ENCODE results near the gene LTBP1. TPM values are rescaled to one million over a fixed set of nuclear protein-coding genes. Genes with fewer than 3 reads are reported as not detected.
"Not testable (repeated sequence)": the region's sequence is repeated elsewhere in the genome, so short reads cannot be mapped to it uniquely, and the experiment has no call there.

The LTBP1 gene
- total RNA-seq, 1 experiment from 2014 or later: 8.7 TPM

DNA sequence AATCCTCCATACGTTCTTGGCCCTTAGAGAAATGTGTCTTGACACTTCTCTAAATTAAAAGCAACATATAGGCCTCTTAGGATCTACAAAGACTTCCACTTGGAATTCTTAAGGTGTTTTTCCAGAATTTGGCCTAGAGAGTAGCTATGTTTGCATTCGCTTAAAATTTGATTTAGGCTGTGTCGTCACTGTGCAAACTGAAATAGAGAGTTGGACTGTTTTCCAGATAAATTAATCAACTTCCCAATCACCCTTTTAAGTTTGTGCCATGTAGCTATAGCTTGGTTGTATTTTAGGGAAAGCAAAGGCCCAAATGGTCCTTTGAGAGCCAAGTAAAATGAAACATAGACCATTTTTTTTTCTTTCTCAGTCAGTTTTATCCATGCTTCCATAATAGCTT, 401.1 kb downstream of the LTBP1 start:
- H3K36me3 ChIP-seq: no peaks in the 10 kb centered on the region
- H3K4me3 ChIP-seq: no peak overlapping the region
- H3K9me3 ChIP-seq (replicated peaks): no peaks in the 10 kb centered on the region
- H3K27ac ChIP-seq: no peak overlapping the region
- no peaks in the 10 kb centered on the region for H3K27me3 ChIP-seq (replicated peaks)
- DNase-seq (ENCODE audit: low read depth in 1 of 2, low spot score in 2 of 2): no peak
- no peaks in the 10 kb centered on the region for H3K4me1 ChIP-seq (replicated peaks)

DNA sequence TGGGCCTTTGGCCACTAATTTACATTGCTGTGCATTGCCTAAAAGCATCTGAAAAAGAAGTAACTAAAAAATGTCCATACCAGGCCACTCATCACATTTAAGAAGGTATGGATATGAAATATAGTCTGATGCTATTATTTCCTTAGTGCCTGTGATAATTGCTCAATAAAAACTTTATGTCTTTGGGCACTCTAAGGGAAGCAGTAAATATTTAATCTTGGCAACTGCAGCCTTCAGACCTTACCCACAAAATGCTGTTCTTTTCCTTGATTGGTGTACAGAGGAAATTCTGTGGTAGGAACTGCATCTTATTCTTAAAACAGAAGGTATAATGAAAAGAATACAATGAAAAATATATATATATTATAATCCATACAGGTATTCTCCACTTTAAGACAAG, 403.9 kb downstream of the LTBP1 start:
- no peak for DNase-seq (ENCODE audit: low read depth in 1 of 2, low spot score in 2 of 2)
- Histone ChIP-seq H3K27me3 (replicated peaks) (no peaks in the 10 kb centered on the region), H3K4me3 (no peak overlapping the region), H3K36me3 (no peaks in the 10 kb centered on the region), H3K9me3 (replicated peaks) (no peaks in the 10 kb centered on the region; the same call in 1 of the 2 replicates), H3K27ac (no peak overlapping the region), H3K4me1 (replicated peaks) (no peaks in the 10 kb centered on the region)

DNA sequence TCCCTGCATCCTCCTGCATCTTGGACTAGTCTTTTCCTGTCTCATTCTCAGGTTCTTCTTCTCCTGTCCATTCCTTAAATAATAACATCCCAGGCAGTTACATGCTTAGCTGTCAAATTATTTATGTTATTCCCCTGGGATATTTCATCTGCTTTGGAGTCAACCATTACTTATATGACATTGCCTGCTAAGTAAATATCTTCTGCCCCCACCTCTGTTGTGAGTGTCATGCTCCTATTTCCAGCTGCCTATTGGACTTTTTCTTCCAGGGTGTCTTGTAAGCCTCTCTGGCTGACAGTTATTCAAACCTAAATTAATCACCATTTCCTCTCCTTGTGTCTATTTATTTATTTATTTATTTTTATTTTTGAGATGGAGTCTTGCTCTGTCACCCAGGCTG, 405.0 kb downstream of the LTBP1 start:
- no peak overlapping the region for H3K27ac ChIP-seq
- DNase-seq (ENCODE audit: low read depth in 1 of 2, low spot score in 2 of 2): no peak
- no peak overlapping the region for H3K4me3 ChIP-seq
- no peaks in the 10 kb centered on the region for H3K27me3 ChIP-seq (replicated peaks)
- no peaks in the 10 kb centered on the region for H3K36me3 ChIP-seq
- no peaks in the 10 kb centered on the region for H3K4me1 ChIP-seq (replicated peaks)
- peaks cover 4% of the 10 kb centered on the region; the same call in 1 of the 2 replicates for H3K9me3 ChIP-seq (replicated peaks)

DNA sequence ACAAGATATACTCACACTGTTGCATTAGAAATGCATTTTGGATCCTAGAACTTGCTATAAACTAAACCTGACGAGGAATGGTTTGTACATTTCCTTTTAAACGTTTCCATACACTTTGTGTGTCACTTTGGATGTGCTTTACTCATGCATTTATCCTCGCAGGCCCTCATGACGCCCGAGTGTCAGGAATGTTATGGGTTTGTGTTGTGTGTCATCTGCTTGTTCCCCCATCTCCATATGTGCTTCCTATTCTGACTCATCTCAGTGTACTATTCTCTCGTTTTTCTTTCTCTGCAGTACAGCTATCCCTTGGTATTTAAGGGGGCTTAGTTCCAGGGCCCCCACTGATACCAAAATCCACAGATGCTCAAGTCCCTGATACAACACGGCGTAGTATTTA, 408.2 kb downstream of the LTBP1 start:
- no peaks in the 10 kb centered on the region for H3K4me1 ChIP-seq (replicated peaks)
- H3K27ac ChIP-seq: no peak overlapping the region
- peaks cover 4% of the 10 kb centered on the region; the same call in 1 of the 2 replicates for H3K9me3 ChIP-seq (replicated peaks)
- no peak for DNase-seq (ENCODE audit: low read depth in 1 of 2, low spot score in 2 of 2)
- H3K36me3 ChIP-seq: no peaks in the 10 kb centered on the region
- no peak overlapping the region for H3K4me3 ChIP-seq
- no peaks in the 10 kb centered on the region for H3K27me3 ChIP-seq (replicated peaks)

DNA sequence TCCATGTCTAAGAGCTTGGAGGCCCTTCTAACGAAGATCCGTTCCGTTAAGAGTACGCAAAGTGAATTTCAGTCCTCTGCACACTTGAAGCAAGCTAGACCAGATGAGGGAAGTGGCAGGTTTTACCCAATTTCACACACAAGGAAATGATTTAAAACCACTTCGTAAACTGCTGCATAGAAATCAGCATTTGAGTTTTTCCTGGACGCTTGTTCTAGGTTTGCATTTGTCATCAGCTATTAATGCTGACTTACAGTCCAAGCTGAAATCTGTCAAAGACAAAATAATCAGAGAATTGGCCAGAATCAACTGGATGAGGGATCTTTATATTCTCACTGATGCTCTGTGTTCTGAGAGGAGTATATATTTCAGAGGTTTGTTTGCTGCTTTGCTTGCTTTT, 412.1 kb downstream of the LTBP1 start:
- H3K27ac ChIP-seq: no peak overlapping the region
- no peak for DNase-seq (ENCODE audit: low read depth in 1 of 2, low spot score in 2 of 2)
- H3K4me1 ChIP-seq (replicated peaks): peaks cover 6% of the 10 kb centered on the region; the same call in 1 of the 2 replicates
- H3K27me3 ChIP-seq (replicated peaks): no peaks in the 10 kb centered on the region
- no peaks in the 10 kb centered on the region for H3K36me3 ChIP-seq
- H3K4me3 ChIP-seq: no peak overlapping the region
- peaks cover 4% of the 10 kb centered on the region; the same call in 1 of the 2 replicates for H3K9me3 ChIP-seq (replicated peaks)

DNA sequence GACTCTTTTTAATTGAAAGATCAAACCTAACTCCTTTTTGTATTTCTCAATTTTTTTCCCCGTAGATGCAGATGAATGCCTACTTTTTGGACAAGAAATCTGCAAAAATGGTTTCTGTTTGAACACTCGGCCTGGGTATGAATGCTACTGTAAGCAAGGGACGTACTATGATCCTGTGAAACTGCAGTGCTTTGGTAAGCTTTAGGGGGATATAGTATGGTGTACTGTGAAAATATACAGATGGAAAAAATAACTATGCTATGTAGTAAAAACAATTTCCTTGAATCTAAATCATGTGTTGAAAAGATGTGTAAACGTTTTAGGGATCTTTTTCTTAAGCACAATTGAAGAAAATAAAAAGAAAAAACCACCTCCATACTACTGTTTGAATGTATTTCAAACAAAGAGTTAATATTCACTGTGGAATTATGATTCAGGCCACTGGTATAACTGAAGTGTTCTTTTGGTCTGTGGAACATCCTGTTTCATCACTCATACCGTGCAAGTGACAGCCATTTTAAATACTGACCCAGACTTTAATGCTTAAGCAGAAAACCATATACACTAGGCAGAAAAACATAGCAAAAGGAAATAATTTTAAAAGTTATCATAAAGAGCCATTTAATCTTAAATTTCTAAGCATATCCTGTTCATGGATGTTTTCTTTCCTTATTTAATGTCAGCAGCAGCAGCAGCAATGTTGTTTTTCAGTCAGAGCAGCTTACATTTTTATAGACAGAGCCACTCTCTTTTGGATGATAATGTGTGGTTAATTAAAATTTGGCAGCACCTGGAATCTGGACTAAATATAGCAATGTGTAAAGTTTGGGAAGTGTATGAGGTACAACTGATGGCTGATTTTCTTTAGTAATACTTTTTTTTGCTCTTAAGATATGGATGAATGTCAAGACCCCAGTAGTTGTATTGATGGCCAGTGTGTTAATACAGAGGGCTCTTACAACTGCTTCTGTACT, 416.9 kb downstream of the LTBP1 start:
- DNase-seq (ENCODE audit: low read depth in 1 of 2, low spot score in 2 of 2): no peak

DNA sequence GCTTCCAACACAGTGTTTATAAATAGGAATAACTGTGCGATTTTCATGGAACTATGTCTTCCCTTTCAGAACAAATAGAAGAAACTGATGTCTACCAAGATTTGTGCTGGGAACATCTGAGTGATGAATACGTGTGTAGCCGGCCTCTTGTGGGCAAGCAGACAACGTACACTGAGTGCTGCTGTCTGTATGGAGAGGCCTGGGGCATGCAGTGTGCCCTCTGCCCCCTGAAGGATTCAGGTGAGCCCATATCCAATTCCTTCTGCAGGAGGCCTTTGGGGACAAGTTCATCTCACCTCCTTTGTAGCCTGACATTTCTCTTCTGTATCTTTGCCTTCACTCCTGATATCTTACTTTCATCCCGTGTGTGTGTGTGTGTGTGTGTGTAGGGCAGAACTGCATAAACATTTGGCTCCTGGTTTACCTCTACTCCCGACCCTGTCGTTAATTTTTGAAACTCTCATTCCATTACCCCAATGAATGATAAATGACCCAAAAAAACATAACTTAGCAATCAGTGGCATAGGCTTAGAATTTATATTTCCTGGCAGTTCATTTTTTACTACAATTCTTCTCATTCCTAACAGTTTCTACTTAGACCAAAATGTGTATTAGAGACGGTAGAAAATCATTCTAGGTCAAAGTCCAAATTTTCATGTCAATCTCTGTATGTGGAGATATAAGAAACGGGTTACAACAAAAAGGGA, 418.7 kb downstream of the LTBP1 start:
- Histone ChIP-seq H3K4me1 (replicated peaks) (peaks cover 6% of the 10 kb centered on the region; the same call in 1 of the 2 replicates), H3K36me3 (no peaks in the 10 kb centered on the region), H3K9me3 (replicated peaks) (no peaks in the 10 kb centered on the region), H3K4me3 (no peak overlapping the region), H3K27me3 (replicated peaks) (no peaks in the 10 kb centered on the region), H3K27ac (no peak overlapping the region)
- no peak for DNase-seq (ENCODE audit: low read depth in 1 of 2, low spot score in 2 of 2)

More for the DNA sequence above, 416.9 kb downstream of the LTBP1 start:
- Histone ChIP-seq H3K27me3 (replicated peaks) (no peaks in the 10 kb centered on the region), H3K27ac (peak overlapping the region; percentile 11), H3K4me3 (no peak overlapping the region), H3K36me3 (no peaks in the 10 kb centered on the region), H3K9me3 (replicated peaks) (no peaks in the 10 kb centered on the region), H3K4me1 (replicated peaks) (peaks cover 6% of the 10 kb centered on the region; the same call in 1 of the 2 replicates)

DNA sequence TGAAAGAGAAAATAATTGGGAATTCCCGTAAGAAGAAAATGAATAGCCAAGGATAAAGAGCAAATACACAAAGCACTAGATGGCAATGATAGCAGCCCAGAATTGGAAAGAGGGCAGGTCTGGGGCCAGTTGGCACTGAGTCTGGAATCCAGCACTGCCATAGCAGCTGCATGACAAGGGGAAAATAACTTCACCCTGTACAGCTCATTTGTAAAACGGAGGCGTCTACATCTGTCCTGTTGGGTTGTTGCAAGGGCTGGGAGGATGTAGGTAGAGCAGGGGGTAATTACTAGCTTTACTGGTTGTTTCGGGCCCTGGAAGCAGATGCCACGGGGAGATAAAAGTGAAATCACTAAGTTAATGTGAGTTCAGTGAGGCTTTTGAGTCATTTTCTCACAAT, 419.7 kb downstream of the LTBP1 start:
- no peak for DNase-seq (ENCODE audit: low read depth in 1 of 2, low spot score in 2 of 2)
- Histone ChIP-seq H3K27ac (no peak overlapping the region), H3K36me3 (no peaks in the 10 kb centered on the region), H3K4me1 (replicated peaks) (peaks cover 6% of the 10 kb centered on the region; the same call in 1 of the 2 replicates), H3K4me3 (no peak overlapping the region), H3K27me3 (replicated peaks) (no peaks in the 10 kb centered on the region), H3K9me3 (replicated peaks) (no peaks in the 10 kb centered on the region)

DNA sequence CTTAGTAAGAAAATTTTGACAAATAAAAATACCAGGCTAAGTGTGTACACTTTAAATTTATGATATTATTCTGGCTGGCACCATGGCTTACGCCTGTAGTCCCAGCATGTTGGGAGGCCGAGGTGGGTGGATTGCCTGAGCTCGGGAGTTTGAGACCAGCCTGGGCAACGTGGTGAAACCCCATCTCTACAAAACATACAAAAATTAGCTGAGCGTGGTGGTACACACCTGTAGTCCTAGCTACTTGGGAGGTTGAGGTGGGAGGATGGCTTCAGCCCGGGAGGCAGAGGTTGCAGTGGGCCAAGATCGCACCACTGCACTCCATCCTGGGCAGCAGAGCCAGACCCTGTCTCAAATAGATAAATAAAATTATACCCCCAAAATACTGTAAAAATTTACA, 421.8 kb downstream of the LTBP1 start:
- DNase-seq (ENCODE audit: low read depth in 1 of 2, low spot score in 2 of 2); H3K36me3 ChIP-seq; H3K27ac ChIP-seq; H3K4me1 ChIP-seq (replicated peaks); H3K27me3 ChIP-seq (replicated peaks); H3K9me3 ChIP-seq (replicated peaks); H3K4me3 ChIP-seq: not testable (repeated sequence)

DNA sequence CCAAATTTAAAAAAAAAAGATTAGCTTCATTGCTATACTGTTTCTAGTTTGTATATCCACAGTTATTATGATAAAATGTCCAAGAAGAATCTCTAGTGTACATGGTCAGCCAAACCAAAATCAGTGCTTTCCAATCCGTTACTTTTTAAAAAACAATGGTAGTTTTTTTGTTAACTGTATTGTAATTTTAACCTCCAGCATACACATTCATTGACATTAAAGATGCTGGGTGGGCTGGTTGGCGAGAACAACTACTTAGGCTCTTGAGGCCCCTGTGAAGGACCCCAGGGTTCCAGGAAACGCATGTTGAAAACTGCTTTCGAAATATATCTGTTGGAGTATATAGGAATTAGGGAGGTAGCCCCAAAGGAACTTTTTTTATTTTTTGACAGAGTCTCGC, 422.4 kb downstream of the LTBP1 start:
- Histone ChIP-seq H3K4me1 (replicated peaks) (no peaks in the 10 kb centered on the region), H3K27me3 (replicated peaks) (no peaks in the 10 kb centered on the region), H3K4me3 (no peak overlapping the region), H3K36me3 (no peaks in the 10 kb centered on the region), H3K27ac (no peak overlapping the region), H3K9me3 (replicated peaks) (no peaks in the 10 kb centered on the region)
- no peak for DNase-seq (ENCODE audit: low read depth in 1 of 2, low spot score in 2 of 2)

DNA sequence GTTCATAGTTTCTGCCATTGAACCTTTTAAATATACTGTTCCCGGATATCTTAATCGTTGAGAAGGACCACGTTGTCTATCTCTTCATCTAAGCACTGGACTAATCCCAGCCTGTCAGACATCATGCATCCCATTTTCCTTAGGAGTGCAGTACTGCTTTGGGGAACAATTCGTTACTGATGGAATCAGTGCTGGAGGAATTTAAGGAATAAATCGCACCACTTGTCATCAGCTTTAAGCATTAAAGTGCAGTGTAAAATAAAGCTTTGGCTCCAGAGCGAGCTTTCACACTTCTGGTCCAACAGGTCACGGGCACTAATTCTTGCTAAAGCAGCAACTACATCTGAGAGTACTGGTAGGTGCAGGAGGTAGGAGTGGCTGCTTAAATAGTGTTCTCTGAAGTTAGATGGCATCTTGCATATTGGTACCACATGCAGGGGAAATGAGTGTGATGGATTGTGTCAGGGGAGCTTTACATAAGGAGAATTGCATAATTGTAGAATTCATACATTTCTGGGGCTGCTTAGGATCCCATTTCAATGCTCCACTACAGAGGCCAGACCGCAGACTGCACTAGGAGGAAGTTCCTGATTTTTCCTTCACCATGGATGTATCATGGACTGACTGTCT, 424.0 kb downstream of the LTBP1 start:
- DNase-seq (ENCODE audit: low read depth in 1 of 2, low spot score in 2 of 2): no peak
- 0 out of 2 replicates have a peak, but pooled peaks cover 5% of the 10 kb centered on the region for H3K4me1 ChIP-seq (replicated peaks)
- H3K27ac ChIP-seq: no peak overlapping the region

DNA sequence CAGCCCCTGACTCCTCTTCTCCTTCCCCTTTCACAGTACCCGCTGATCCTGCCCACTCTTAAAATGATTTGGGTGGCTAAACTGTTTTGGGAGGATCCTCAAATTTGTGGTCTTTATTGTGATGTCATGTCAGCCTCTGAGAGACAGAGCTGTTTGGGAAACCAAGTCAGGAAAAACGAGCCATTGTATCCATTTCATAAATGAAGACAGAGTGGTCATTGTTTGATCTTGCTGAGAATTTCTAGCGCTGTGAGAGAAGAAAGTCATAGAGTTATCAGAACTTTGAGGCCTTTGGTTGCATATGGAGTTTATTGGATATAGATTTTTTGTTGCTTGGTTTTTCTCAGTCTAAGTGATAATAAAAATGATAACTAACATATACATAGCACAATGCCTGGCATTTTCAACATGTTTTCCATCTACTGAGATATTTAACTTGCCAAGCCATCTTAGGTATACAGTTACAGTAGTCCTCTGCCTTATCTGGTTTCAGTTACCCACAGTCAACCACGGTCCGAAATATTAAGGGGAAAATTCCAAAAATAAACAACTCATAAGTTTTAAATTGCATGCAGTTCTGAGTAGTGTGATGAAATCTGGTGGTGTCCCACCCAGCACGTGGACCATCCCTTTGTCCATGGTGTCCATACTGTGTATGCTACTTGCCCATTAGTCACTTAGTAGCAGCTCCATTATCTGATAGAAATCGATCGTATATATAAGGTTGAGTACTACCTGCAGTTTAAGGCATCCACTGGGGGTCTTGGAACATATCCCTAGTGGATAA, 424.7 kb downstream of the LTBP1 start:
- no peak overlapping the region for H3K27ac ChIP-seq

More for the DNA sequence above, 424.0 kb downstream of the LTBP1 start:
- no peak overlapping the region for H3K4me3 ChIP-seq
- no peaks in the 10 kb centered on the region for H3K36me3 ChIP-seq
- H3K27me3 ChIP-seq (replicated peaks): no peaks in the 10 kb centered on the region
- no peaks in the 10 kb centered on the region for H3K9me3 ChIP-seq (replicated peaks)

More for the DNA sequence above, 424.7 kb downstream of the LTBP1 start:
- no peak for DNase-seq (ENCODE audit: low read depth in 1 of 2, low spot score in 2 of 2)
- no peak overlapping the region for H3K4me3 ChIP-seq
- H3K36me3 ChIP-seq: no peaks in the 10 kb centered on the region
- H3K27me3 ChIP-seq (replicated peaks): no peaks in the 10 kb centered on the region
- H3K4me1 ChIP-seq (replicated peaks): 0 out of 2 replicates have a peak, but pooled peaks cover 5% of the 10 kb centered on the region
- H3K9me3 ChIP-seq (replicated peaks): no peaks in the 10 kb centered on the region

Measured in SJSA1 (cell line).